GM12872 (cell line): ENCODE measurements around the gene MGRN1.
A peak's percentile ranks its signal among the peaks of the same experiment; 100 is the strongest.

ENCODE experiments used
- CTCF ChIP-seq: IDR thresholded peaks from 3 replicates; pipeline ENCODE4 v1.5.1; 2011; ENCODE audit warnings: low read depth, mild to moderate bottlenecking, low read length, moderate library complexity; ENCODE audit not compliant: insufficient read depth

The MGRN1 gene

GRCh38 chr16:4624015-4624826 lies at the start of gene MGRN1:
Gene MGRN1 (plus strand): TSS chr16:4624826. CDS start chr16:4624961, 135 bp downstream.
- TF ChIP-seq CTCF: peak; percentile 94

GRCh38 chr16:4574919-4575705 lies 49.5 kb upstream of the MGRN1 start:
- 0 out of 3 replicates have a peak, but pooled peaks have one; percentile 12 for TF ChIP-seq CTCF

- no peak for TF ChIP-seq CTCF
These were observed 48.6 kb upstream of the MGRN1 start for GRCh38 chr16:4576008-4576407.

- TF ChIP-seq CTCF: no peak
These were observed 45.6 kb upstream of the MGRN1 start for GRCh38 chr16:4578961-4579530.

GRCh38 chr16:4580250-4580649 lies 44.4 kb upstream of the MGRN1 start:
- TF ChIP-seq CTCF: no peak

- no peak for TF ChIP-seq CTCF
These were observed 40.7 kb upstream of the MGRN1 start for GRCh38 chr16:4583906-4584305.

- TF ChIP-seq CTCF: no peak
These were observed 38.3 kb upstream of the MGRN1 start for GRCh38 chr16:4586291-4586690.
